Heart right ventricle (tissue), 16 donors: ENCODE measurements around the gene AP1S2. TPM values are rescaled to one million over a fixed set of nuclear protein-coding genes. Genes with fewer than 3 reads are reported as not detected.
A peak's percentile ranks its signal among the peaks of the same experiment; 100 is the strongest.
"Not testable (repeated sequence)": the region's sequence is repeated elsewhere in the genome, so short reads cannot be mapped to it uniquely, and the experiment has no call there.

Source experiments
- ATAC-seq, 8 donors: fragments of 200-7000 bp; cut with Tn5 transposase; one replicate each; pipeline ENCODE4 v1.9.1; 2020; ENCODE audit warnings: mild to moderate bottlenecking in 8 of 8, moderate library complexity in 8 of 8, moderate number of reproducible peaks in 1 of 8
- DNase-seq, 2 donors: peaks; one replicate each; pipeline ENCODE4 v3.0.0-alpha.2; 2020
- H3K27ac ChIP-seq, 10 donors: fragments of 200-600 bp; sonication (generic) in 2 of 10; one replicate each; pipeline versions ENCODE4 v1.5.0 to v1.8.0; 2020 to 2022; ENCODE audit warnings: mild to moderate bottlenecking in 3 of 10
- H3K27me3 ChIP-seq, 7 donors: fragments of 200-600 bp; one replicate each; pipeline ENCODE4 v1.8.0; 2021 to 2022; ENCODE audit warnings: mild to moderate bottlenecking in 2 of 7
- H3K36me3 ChIP-seq, 9 donors: fragments of 200-600 bp; sonication (generic) in 1 of 9; one replicate each; pipeline versions ENCODE4 v1.5.0 to v1.8.0; 2020 to 2022; ENCODE audit warnings: mild to moderate bottlenecking in 2 of 9
- H3K4me1 ChIP-seq, 9 donors: fragments of 200-600 bp; sonication (generic) in 1 of 9; one replicate each; pipeline versions ENCODE4 v1.5.0 to v1.8.0; 2020 to 2022; ENCODE audit warnings: mild to moderate bottlenecking in 4 of 9
- H3K4me3 ChIP-seq, 10 donors: fragments of 200-600 bp; sonication (generic) in 2 of 10; one replicate each; pipeline versions ENCODE4 v1.5.0 to v1.8.0; 2020 to 2022; ENCODE audit warnings: mild to moderate bottlenecking in 7 of 10, moderate library complexity in 2 of 10
- H3K9me3 ChIP-seq, 11 donors: fragments of 200-600 bp in 10 of 11; sonication (generic) in 2 of 11; one replicate each; pipeline versions ENCODE4 v1.5.0 to v1.8.0; 2013 to 2022; ENCODE audit warnings: mild to moderate bottlenecking in 2 of 11, control low read depth in 1 of 11, moderate library complexity in 1 of 11
- WGBS, 2 donors: extraction: QIAGEN DNeasy Blood & Tissue Kit; methylation state at CpG; one replicate each; pipeline ENCODE4 v1.1.7; 2013; ENCODE audit warnings: inconsistent platforms in 1 of 2; 5-methylcytosine and 5-hydroxymethylcytosine counted together
- intact Hi-C, 10 donors: fragments of 100-400 bp; cut with DNase I; formaldehyde crosslinking; loops; one replicate each; pipeline versions ENCODE4 v1.11.1 to v1.14.2; 2022
- polyA plus RNA-seq, 2 donors: library from polyadenylated mRNA; stranded (reverse); fragments of 200-250 nt; gene quantifications; one replicate each; pipeline ENCODE4 v1.2.3, GENCODE V29; 2013
- total RNA-seq, 10 donors: library from RNA; stranded (reverse); fragmentation: NEBNext Ultra II Directional in 3 of 10; extraction: Animal tissue kit (Norgen Biotek cat#: 25700) in 3 of 10; gene quantifications; one replicate each; pipeline versions ENCODE4 v1.2.1 to v1.2.4, GENCODE V29; 2021 to 2023
- TF ChIP-seq, protein P1 (sequence below), 9 donors: fragments of 200-600 bp; sonication (generic) in 2 of 9; IDR thresholded peaks; one replicate each; pipeline versions ENCODE4 v1.5.0 to v1.8.0; 2021 to 2022; ENCODE audit warnings: antibody characterized with exemption in 9 of 9, mild to moderate bottlenecking in 5 of 9, moderate library complexity in 1 of 9
- donor health status: Arrhythmogenic right ventricular cardiomyopathy.
- donor health status: ischemic (EF 13 %, LVEDD 7.1; RV severe dilation, severe dysfunction).
- donor health status: healthy with polysubstance abuse.
- donor health status: DM: no; HTN: yes; CAD: no.
- donor health status: DM: no; HTN: no; CAD: no.
- donor health status: ischemic (EF 25% LVEDD 6.9; RV normal size, moderate dysfunction).
- donor health status: ischemic (EF 25% LVEDD 5.7; RV mildly dilated, moderate dysfunction).
- donor health status: healthy.
- donor health status: DM: yes; HTN: yes; CAD: no.
- donor health status: Ischemic cardiomyopathy.
- donor health status: ischemic (EF 35%, LVEDD 5.7; RV mildly dilated, moderate dysfunction).
- donor health status: nonischemic (EF 11% LVEDD 7.7; RV severe dilation, severe dysfunction).
- donor health status: DM: yes; HTN: yes; CAD: no.
- donor health status: PGD.
- donor health status: ischemic (EF 29% LVEDD 5.4; RV normal size, mild dysfunction).
- donor health status: nonischemic (EF 23%, LVEDD 6.1; RV moderate dilation, normal function).

Gene AP1S2
- total and polyA plus RNA-seq, 12 donors, result 47.4 to 191 (median 124) TPM

DNA sequence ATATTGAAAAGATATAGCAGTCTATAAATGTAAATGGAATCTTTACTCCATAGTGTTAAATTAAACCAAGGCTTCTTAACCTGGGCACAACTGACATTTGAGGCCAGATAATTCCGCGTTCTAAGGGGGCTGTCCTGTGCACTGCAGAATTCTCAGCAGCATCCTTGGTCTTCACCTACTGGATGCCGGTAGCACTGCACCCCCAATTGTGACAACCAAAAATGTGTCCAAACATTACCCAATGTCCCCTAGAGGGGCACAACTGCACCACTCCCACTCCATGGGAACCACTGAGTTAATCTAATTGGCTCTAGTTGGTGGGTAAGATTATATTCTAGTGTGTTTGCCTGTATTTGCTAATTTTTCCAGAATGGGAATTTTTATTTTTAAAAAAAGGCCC is 16.6 kb downstream of the AP1S2 start:
- peaks cover 0 to 3% (median 0%) of the 10 kb centered on the region in 7 donors for H3K27me3 ChIP-seq
- intact Hi-C loops, result no loop called here
- DNase-seq, result no peak

GRCh38 chrX:15834827-15835595 is 19.6 kb downstream of the AP1S2 start:
- H3K4me3 ChIP-seq, result no peak overlapping the region
- peaks cover 0 to 19% (median 0%) of the 10 kb centered on the region in 9 donors for H3K36me3 ChIP-seq
- H3K9me3 ChIP-seq, result no peaks in the 10 kb centered on the region
- no peak overlapping the region for H3K27ac ChIP-seq
- TF ChIP-seq, protein P1, sequence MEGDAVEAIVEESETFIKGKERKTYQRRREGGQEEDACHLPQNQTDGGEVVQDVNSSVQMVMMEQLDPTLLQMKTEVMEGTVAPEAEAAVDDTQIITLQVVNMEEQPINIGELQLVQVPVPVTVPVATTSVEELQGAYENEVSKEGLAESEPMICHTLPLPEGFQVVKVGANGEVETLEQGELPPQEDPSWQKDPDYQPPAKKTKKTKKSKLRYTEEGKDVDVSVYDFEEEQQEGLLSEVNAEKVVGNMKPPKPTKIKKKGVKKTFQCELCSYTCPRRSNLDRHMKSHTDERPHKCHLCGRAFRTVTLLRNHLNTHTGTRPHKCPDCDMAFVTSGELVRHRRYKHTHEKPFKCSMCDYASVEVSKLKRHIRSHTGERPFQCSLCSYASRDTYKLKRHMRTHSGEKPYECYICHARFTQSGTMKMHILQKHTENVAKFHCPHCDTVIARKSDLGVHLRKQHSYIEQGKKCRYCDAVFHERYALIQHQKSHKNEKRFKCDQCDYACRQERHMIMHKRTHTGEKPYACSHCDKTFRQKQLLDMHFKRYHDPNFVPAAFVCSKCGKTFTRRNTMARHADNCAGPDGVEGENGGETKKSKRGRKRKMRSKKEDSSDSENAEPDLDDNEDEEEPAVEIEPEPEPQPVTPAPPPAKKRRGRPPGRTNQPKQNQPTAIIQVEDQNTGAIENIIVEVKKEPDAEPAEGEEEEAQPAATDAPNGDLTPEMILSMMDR (IDR thresholded peaks at IDR 0.05), result no peak
- H3K27me3 ChIP-seq, result no peaks in the 10 kb centered on the region
- intact Hi-C loops, result no loop called here
- 40 to 60% methylated on average over 5 of the region's 5 CpGs for WGBS, 2 donors
- ATAC-seq, result no peak
- DNase-seq, result no peak
- H3K4me1 ChIP-seq, result peaks cover 0 to 7% (median 0%) of the 10 kb centered on the region in 9 donors

More for the DNA sequence above, 16.6 kb downstream of the AP1S2 start:
- Histone ChIP-seq H3K36me3 (peaks cover 0 to 37% (median 0%) of the 10 kb centered on the region in 9 donors), H3K9me3 (no peaks in the 10 kb centered on the region), H3K4me1 (peaks cover 0 to 9% (median 0%) of the 10 kb centered on the region in 9 donors), H3K27ac (no peak overlapping the region), H3K4me3 (no peak overlapping the region)
- 92 to 99% methylated on average over 3 of the region's 3 CpGs for WGBS, 2 donors
- TF ChIP-seq, protein P1 (IDR thresholded peaks at IDR 0.05), result peak in 2 of 9 donors; percentile 19 to 20
- no peak for ATAC-seq

GRCh38 chrX:15834053-15834452 is 20.6 kb downstream of the AP1S2 start:
- Histone ChIP-seq H3K27ac (no peak overlapping the region), H3K4me1 (peaks cover 0 to 7% (median 0%) of the 10 kb centered on the region in 9 donors), H3K9me3 (no peaks in the 10 kb centered on the region), H3K4me3 (no peak overlapping the region), H3K36me3 (peaks cover 0 to 27% (median 0%) of the 10 kb centered on the region in 9 donors), H3K27me3 (no peaks in the 10 kb centered on the region)
- WGBS, 2 donors, result 55 to 70% methylated on average over 3 of the region's 3 CpGs
- intact Hi-C loops, result no loop called here
- TF ChIP-seq, protein P1 (IDR thresholded peaks at IDR 0.05), result no peak
- DNase-seq, result no peak
- ATAC-seq, result peak in 1 of 8 donors; percentile 29

GRCh38 chrX:15831347-15831746 is 23.3 kb downstream of the AP1S2 start:
- WGBS, 2 donors, result 100% methylated on average over 1 of the region's 2 CpGs; no CpG with 5 or more reads in 1 of the 2 donors
- H3K4me3 ChIP-seq, H3K27ac ChIP-seq, intact Hi-C loops, DNase-seq, H3K4me1 ChIP-seq, H3K9me3 ChIP-seq, ATAC-seq, H3K27me3 ChIP-seq: not testable (repeated sequence)
- peaks cover 0 to 45% (median 0%) of the 10 kb centered on the region in 9 donors for H3K36me3 ChIP-seq

DNA sequence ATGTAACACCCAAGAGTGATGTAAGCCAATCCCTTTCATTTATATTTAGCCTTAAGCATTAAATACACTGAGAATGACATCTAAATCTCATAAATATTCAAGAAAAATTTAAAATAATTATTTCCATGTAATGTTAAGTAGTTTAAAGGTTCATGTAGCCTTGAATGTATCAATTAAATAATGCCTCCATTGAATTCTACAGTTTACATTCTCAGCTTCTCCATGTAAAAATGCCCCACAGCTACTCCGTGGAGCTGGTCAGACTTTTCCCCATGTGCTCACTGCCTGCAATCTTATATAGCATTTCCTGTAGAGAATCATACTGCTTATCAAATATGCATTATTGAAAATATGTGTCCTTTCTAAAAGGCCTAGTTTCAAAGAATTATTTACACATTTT is 25.4 kb downstream of the AP1S2 start:
- peaks cover 0 to 5% (median 0%) of the 10 kb centered on the region in 9 donors for H3K4me1 ChIP-seq
- WGBS, 2 donors, result 65 to 67% methylated on average over 1 of the region's 1 CpG
- H3K36me3 ChIP-seq, result peaks cover 0 to 62% (median 0%) of the 10 kb centered on the region in 9 donors

More for the DNA sequence above, 25.4 kb downstream of the AP1S2 start:
- TF ChIP-seq, protein P1 (IDR thresholded peaks at IDR 0.05), result no peak
- H3K9me3 ChIP-seq, result no peaks in the 10 kb centered on the region
- intact Hi-C loops, result no loop called here
- H3K27me3 ChIP-seq, result no peaks in the 10 kb centered on the region
- no peak for DNase-seq
- no peak for ATAC-seq
- H3K4me3 ChIP-seq, result no peak overlapping the region
- no peak overlapping the region for H3K27ac ChIP-seq
